ENCODE results near the gene RANGRF. TPM values are rescaled to one million over a fixed set of nuclear protein-coding genes. Genes with fewer than 3 reads are reported as not detected.

The RANGRF gene
- total RNA-seq, 4 donors from 2014 or later: 26.5 to 43.6 (median 34.4) TPM

DNA sequence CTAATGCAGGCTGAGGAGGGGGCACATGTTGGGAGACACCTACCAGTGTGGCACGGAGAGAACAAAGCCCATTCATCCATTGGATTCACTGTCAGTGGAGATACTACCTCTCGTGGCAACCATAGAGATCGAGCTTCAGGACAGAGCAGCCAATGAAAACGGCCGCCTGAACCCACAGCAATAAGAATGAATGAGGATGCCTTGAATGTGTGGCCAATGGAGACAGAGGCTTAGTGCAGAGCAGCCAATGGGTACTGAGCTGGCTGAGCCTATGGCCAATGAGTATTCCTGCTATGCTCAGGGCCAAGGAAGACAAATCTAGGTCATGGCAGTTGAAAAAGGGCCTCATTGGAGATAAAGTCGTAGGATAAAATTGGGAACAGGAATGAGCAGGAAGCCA is 32.5 kb downstream of the RANGRF start:
- Histone ChIP-seq H3K27me3 (peaks cover 0 to 46% (median under 1%) of the 10 kb centered on the region in 4 donors), H3K9me3 (no peaks in the 10 kb centered on the region), H3K4me3 (no peak overlapping the region), H3K27ac (replicated peaks in 1 of 4) (no peak overlapping the region), H3K36me3 (peaks cover 0 to 38% (median 5%) of the 10 kb centered on the region in 4 donors), H3K4me1 (peaks cover 0 to 8% (median 4%) of the 10 kb centered on the region in 4 donors)
- TF ChIP-seq, protein P1, sequence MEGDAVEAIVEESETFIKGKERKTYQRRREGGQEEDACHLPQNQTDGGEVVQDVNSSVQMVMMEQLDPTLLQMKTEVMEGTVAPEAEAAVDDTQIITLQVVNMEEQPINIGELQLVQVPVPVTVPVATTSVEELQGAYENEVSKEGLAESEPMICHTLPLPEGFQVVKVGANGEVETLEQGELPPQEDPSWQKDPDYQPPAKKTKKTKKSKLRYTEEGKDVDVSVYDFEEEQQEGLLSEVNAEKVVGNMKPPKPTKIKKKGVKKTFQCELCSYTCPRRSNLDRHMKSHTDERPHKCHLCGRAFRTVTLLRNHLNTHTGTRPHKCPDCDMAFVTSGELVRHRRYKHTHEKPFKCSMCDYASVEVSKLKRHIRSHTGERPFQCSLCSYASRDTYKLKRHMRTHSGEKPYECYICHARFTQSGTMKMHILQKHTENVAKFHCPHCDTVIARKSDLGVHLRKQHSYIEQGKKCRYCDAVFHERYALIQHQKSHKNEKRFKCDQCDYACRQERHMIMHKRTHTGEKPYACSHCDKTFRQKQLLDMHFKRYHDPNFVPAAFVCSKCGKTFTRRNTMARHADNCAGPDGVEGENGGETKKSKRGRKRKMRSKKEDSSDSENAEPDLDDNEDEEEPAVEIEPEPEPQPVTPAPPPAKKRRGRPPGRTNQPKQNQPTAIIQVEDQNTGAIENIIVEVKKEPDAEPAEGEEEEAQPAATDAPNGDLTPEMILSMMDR (IDR thresholded peaks at IDR 0.05): no peak
- TF ChIP-seq POLR2AphosphoS5 (IDR thresholded peaks at IDR 0.05) (no peak), POLR2A (IDR thresholded peaks at IDR 0.05; ENCODE audit: low read depth) (no peak), EP300 (IDR thresholded peaks at IDR 0.05) (no peak)
- DNase-seq (ENCODE audit: extremely low spot score): no peak
- intact Hi-C loops (cut with DNase I): no loop called here
- 76% methylated on average over 5 of the region's 6 CpGs for WGBS

DNA sequence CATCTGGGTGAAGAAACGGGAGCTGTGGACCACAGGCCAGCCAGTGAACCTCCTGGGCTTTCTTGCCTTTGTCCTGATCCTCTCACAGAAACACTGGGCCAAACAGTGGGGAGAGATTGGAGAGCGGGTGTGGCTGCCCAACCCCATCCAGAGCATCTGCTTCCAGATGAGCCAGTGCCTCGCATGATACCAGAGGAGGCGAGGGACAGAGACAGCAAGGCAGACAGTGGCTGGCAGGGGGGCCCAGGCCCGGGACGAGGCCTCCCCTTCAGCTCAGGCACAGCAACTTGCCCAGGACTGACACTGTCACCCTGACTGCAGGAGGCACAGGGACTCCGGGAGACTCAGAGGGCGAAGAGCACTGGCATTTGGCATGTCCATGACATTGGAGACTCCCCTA is 33.6 kb downstream of the RANGRF start:
- H3K4me3 ChIP-seq: no peak overlapping the region
- peaks cover 6 to 18% (median 14%) of the 10 kb centered on the region in 4 donors for H3K4me1 ChIP-seq
- intact Hi-C loops (cut with DNase I): no loop called here
- no peaks in the 10 kb centered on the region for H3K9me3 ChIP-seq
- DNase-seq (ENCODE audit: extremely low spot score): no peak
- WGBS: 40% methylated on average over 1 of the region's 8 CpGs
- H3K27ac ChIP-seq (replicated peaks in 1 of 4): no peak overlapping the region
- H3K36me3 ChIP-seq: peaks cover 0 to 28% (median 3%) of the 10 kb centered on the region in 4 donors
- TF ChIP-seq EP300 (IDR thresholded peaks at IDR 0.05): no peak
- TF ChIP-seq, protein P1 (IDR thresholded peaks at IDR 0.05): no peak
- no peak for TF ChIP-seq POLR2AphosphoS5 (IDR thresholded peaks at IDR 0.05)
- TF ChIP-seq POLR2A (IDR thresholded peaks at IDR 0.05; ENCODE audit: low read depth): no peak
- peaks cover 0 to 46% (median 3%) of the 10 kb centered on the region in 4 donors for H3K27me3 ChIP-seq

DNA sequence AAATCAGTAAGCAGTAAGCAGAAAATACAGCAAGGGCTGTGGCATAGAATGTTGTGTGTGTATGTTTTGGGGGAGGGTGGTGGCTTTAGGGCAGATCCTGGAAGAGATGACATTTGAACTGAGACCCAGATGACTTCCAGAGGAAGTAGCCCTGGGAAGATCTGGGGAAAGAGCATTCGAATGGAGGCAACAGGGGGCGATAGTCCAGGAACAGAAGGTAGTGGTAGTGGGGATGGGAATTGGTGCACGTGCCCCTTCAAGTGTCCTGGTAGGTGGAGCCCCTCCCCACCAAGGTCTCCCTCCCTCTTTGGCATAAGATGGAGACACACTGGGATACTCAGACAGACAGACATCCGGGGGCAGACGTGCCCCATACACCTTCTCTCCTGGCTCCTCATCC is 35.7 kb downstream of the RANGRF start:
- H3K27ac ChIP-seq (replicated peaks in 1 of 4): no peak overlapping the region
- H3K4me3 ChIP-seq: no peak overlapping the region
- no peak for DNase-seq (ENCODE audit: extremely low spot score)
- peaks cover 0 to 12% (median under 1%) of the 10 kb centered on the region in 4 donors for H3K36me3 ChIP-seq
- no peaks in the 10 kb centered on the region for H3K9me3 ChIP-seq
- intact Hi-C loops (cut with DNase I): no loop called here
- TF ChIP-seq POLR2A (IDR thresholded peaks at IDR 0.05; ENCODE audit: low read depth): no peak
- TF ChIP-seq POLR2AphosphoS5 (IDR thresholded peaks at IDR 0.05): no peak
- TF ChIP-seq, protein P1 (IDR thresholded peaks at IDR 0.05): no peak
- TF ChIP-seq EP300 (IDR thresholded peaks at IDR 0.05): no peak
- H3K27me3 ChIP-seq: peaks cover 0 to 42% (median 6%) of the 10 kb centered on the region in 4 donors
- peaks cover 10 to 23% (median 19%) of the 10 kb centered on the region in 4 donors for H3K4me1 ChIP-seq
- 65% methylated on average over 5 of the region's 5 CpGs for whole genome bisulfite sequencing

DNA sequence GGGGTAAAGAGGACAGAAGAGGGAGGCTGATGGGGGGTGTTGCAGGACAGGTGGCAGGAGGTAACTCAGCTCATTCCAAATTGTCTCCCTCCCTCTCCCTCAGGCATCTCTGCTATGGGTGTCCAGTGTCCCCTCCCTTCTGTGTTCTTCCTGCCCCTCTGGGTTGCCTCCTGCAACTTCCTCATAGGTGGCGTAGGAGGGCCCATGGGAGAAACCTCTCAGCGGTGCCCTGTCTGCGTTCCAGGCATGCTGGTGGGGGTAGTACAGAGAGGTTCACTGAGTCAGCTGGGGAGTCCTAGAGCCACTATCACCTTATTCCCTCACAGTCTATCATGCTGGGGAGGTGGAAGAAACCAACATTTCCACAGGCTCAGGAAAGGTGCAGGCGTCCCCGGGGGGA is 36.5 kb downstream of the RANGRF start:
- Histone ChIP-seq H3K27ac (replicated peaks in 1 of 4) (no peak overlapping the region), H3K4me1 (peaks cover 10 to 23% (median 19%) of the 10 kb centered on the region in 4 donors), H3K36me3 (peaks cover 0 to 6% (median 0%) of the 10 kb centered on the region in 4 donors), H3K9me3 (no peaks in the 10 kb centered on the region), H3K4me3 (no peak overlapping the region), H3K27me3 (peaks cover 0 to 42% (median 6%) of the 10 kb centered on the region in 4 donors)
- TF ChIP-seq, protein P1 (IDR thresholded peaks at IDR 0.05): no peak
- TF ChIP-seq POLR2A (IDR thresholded peaks at IDR 0.05; ENCODE audit: low read depth) (no peak), EP300 (IDR thresholded peaks at IDR 0.05) (no peak), POLR2AphosphoS5 (IDR thresholded peaks at IDR 0.05) (no peak)
- intact Hi-C loops (cut with DNase I): no loop called here
- 80% methylated on average over 4 of the region's 5 CpGs for whole genome bisulfite sequencing
- DNase-seq (ENCODE audit: extremely low spot score): no peak
